Mucosa of stomach (tissue), 1 donor: ENCODE data around the gene GPR162.

Experiments used
- H3K27me3 ChIP-seq: one replicate; pipeline ENCODE4 v1.7.0; 2013; ENCODE audit warnings: mild to moderate bottlenecking, low read length; ENCODE audit not compliant: control insufficient read depth, insufficient read depth
- H3K36me3 ChIP-seq: one replicate; pipeline ENCODE4 v1.7.0; 2013; ENCODE audit warnings: low read length; ENCODE audit not compliant: control insufficient read depth, insufficient read depth
- H3K4me1 ChIP-seq: one replicate; pipeline ENCODE4 v1.7.0; 2013; ENCODE audit warnings: mild to moderate bottlenecking, low read length; ENCODE audit not compliant: control insufficient read depth, insufficient read depth
- H3K4me3 ChIP-seq: one replicate; pipeline ENCODE4 v1.7.0; 2013; ENCODE audit warnings: low read length
- H3K9ac ChIP-seq: one replicate; pipeline ENCODE4 v1.7.0; 2013; ENCODE audit warnings: mild to moderate bottlenecking, low read length, moderate library complexity
- H3K9me3 ChIP-seq: one replicate; pipeline ENCODE4 v1.7.0; 2013; ENCODE audit warnings: mild to moderate bottlenecking, low read length, moderate library complexity; ENCODE audit not compliant: control insufficient read depth
- donor health status: Pancreatic carcinoma.

Gene GPR162, protein sequence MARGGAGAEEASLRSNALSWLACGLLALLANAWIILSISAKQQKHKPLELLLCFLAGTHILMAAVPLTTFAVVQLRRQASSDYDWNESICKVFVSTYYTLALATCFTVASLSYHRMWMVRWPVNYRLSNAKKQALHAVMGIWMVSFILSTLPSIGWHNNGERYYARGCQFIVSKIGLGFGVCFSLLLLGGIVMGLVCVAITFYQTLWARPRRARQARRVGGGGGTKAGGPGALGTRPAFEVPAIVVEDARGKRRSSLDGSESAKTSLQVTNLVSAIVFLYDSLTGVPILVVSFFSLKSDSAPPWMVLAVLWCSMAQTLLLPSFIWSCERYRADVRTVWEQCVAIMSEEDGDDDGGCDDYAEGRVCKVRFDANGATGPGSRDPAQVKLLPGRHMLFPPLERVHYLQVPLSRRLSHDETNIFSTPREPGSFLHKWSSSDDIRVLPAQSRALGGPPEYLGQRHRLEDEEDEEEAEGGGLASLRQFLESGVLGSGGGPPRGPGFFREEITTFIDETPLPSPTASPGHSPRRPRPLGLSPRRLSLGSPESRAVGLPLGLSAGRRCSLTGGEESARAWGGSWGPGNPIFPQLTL

DNA sequence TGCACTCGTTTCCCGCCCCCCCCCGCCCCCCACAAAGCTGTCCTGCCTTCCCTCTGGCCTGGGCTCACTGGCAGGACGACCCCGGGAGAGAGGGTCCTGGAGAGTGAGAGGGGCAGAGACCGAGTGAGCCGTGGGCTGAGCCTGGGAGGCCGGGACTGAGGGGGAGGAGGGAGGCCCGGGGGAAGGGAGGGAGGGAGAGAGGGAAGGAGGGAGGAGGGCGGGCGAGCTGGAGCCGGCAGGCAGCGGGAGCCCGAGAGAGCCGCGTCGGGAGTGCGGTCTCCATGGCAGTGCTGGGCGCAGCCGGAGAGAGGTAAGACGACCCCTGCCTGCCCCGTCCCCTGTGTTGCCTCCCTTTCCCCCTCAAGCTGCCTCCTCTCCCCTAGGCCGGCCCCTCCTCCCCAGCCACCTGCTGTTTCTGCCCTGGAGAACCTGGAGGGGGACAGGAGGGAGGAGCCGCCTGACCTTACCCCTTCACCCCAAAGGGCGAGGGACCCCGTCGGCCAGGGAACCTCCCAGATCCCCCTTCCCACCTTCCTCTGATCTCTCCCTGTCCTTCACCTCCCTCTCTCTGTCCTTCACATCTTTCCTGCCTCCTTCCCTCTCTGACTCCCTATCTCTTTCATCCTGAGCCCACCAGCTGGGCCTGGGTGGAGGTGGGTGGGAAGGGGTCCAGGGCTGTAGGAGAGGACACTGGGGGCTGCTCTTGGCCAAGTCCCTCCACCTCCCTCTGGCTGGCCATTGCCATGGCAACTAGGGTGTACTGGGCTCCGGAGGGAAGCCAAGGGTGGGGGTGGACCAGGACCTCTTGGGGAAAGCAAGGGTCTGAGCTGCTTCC is at the start of gene GPR162:
Gene GPR162, plus strand, starts transcription at position 231 of the 835 bp plus-strand sequence. CDS start 2,078 bp downstream, outside the sequence.
- Histone ChIP-seq H3K9me3 (no peaks in the 10 kb centered on the region), H3K9ac (peak within 1 kb of the TSS; percentile 10), H3K27me3 (peaks cover 74% of the 10 kb centered on the region), H3K36me3 (no peaks in the 10 kb centered on the region), H3K4me1 (no peaks in the 10 kb centered on the region), H3K4me3 (no peak within 1 kb of the TSS)

DNA sequence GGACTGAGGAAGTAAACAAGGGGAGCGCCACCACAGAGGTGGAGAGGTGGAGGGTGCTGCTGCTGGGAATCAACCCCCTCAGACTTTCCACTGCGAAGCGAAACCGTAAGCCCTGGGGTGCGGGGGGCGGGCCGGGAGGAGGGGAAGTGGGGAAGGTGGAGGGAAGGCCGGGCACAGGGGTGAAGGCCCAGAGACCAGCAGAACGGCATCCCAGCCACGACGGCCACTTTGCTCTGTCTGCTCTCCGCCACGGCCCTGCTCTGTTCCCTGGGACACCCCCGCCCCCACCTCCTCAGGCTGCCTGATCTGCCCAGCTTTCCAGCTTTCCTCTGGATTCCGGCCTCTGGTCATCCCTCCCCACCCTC is 49.3 kb upstream of the GPR162 start, which contains the start of gene LAG3:
Gene LAG3, plus strand, starts transcription at position 190 of the 365 bp plus-strand sequence. CDS start 333 bp downstream, outside the sequence.
- Histone ChIP-seq H3K9me3 (no peaks in the 10 kb centered on the region), H3K36me3 (no peaks in the 10 kb centered on the region), H3K27me3 (peaks cover 1% of the 10 kb centered on the region), H3K4me1 (peaks cover 63% of the 10 kb centered on the region), H3K9ac (peak within 1 kb of the TSS; percentile 38), H3K4me3 (no peak within 1 kb of the TSS)

DNA sequence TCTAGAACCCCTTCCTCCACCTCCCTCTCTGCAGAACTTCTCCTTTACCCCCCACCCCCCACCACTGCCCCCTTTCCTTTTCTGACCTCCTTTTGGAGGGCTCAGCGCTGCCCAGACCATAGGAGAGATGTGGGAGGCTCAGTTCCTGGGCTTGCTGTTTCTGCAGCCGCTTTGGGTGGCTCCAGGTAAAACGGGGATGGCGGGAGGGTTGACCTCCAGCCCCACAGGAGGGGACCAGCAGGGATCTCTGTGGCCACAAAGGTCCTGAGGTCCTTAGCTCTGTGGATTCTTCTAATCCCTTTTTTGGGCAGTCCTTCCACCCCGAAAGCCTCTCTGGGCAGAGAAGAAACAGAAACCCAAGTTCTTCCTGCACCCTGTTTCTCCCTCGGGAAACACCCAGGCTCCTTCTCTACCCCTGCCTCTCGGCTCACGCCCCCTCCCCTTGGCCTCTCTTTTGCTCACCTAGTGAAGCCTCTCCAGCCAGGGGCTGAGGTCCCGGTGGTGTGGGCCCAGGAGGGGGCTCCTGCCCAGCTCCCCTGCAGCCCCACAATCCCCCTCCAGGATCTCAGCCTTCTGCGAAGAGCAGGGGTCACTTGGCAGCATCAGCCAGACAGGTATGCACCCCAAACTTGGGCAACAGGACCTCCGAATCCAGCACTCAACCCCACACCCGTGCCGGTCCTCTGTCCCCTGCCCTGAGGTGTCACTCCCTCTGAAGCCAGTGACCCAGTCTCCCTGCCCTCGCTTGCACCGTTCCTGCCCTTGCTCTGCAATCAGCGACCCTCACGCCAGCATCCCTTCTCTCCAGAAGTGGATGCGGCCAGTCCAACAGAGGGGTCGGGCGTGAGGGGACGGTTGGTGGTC is 48.7 kb upstream of the GPR162 start:
- Histone ChIP-seq H3K4me3 (no peak overlapping the region), H3K4me1 (peaks cover 60% of the 10 kb centered on the region), H3K9me3 (no peaks in the 10 kb centered on the region), H3K27me3 (peaks cover 7% of the 10 kb centered on the region), H3K9ac (peak overlapping the region; percentile 38), H3K36me3 (no peaks in the 10 kb centered on the region)

DNA sequence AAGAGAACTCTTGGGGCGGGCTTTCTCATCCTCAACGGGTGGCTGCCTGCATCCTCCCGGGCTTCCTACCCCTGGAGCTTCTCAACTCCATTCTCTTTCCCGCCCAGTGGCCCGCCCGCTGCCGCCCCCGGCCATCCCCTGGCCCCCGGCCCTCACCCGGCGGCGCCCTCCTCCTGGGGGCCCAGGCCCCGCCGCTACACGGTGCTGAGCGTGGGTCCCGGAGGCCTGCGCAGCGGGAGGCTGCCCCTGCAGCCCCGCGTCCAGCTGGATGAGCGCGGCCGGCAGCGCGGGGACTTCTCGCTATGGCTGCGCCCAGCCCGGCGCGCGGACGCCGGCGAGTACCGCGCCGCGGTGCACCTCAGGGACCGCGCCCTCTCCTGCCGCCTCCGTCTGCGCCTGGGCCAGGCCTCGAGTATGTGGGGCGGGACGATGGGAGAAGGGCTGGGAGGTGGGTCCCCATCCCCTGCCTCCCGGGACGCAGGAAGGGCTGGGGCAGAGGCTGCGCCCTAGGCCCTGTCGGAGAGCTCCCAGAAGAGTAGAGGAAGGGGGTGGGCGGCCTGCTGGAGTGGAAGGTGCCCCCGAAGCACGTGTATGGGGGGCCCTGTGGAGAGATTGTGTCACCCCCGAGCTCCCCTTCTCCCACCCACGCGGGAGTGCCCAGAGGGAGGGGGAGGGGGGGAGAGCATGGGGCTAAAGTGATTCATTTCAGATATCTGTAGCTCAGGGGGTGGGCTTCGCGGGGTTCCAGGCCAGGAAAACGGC is 47.9 kb upstream of the GPR162 start:
- Histone ChIP-seq H3K4me1 (peaks cover 60% of the 10 kb centered on the region), H3K9me3 (no peaks in the 10 kb centered on the region), H3K36me3 (no peaks in the 10 kb centered on the region), H3K9ac (peak overlapping the region; percentile 37), H3K27me3 (peaks cover 7% of the 10 kb centered on the region), H3K4me3 (no peak overlapping the region)

DNA sequence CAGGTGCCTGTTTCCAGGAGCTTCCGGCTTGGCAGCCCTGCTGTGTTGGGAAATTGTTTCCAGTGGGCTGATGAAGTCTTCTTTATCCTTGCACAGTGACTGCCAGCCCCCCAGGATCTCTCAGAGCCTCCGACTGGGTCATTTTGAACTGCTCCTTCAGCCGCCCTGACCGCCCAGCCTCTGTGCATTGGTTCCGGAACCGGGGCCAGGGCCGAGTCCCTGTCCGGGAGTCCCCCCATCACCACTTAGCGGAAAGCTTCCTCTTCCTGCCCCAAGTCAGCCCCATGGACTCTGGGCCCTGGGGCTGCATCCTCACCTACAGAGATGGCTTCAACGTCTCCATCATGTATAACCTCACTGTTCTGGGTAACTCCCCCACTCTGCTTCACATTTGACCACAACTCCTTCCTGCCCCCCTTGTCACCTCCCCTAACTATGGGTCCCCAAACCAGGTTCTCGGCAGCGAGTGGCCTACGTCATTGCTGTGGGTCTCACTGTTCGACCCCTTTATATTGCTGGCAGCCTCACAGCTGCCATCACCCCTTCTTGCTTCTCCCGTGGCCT is 47.0 kb upstream of the GPR162 start:
- Histone ChIP-seq H3K9ac (no peak overlapping the region), H3K27me3 (peaks cover 7% of the 10 kb centered on the region), H3K36me3 (no peaks in the 10 kb centered on the region), H3K4me1 (peaks cover 58% of the 10 kb centered on the region), H3K9me3 (no peaks in the 10 kb centered on the region), H3K4me3 (no peak overlapping the region)

DNA sequence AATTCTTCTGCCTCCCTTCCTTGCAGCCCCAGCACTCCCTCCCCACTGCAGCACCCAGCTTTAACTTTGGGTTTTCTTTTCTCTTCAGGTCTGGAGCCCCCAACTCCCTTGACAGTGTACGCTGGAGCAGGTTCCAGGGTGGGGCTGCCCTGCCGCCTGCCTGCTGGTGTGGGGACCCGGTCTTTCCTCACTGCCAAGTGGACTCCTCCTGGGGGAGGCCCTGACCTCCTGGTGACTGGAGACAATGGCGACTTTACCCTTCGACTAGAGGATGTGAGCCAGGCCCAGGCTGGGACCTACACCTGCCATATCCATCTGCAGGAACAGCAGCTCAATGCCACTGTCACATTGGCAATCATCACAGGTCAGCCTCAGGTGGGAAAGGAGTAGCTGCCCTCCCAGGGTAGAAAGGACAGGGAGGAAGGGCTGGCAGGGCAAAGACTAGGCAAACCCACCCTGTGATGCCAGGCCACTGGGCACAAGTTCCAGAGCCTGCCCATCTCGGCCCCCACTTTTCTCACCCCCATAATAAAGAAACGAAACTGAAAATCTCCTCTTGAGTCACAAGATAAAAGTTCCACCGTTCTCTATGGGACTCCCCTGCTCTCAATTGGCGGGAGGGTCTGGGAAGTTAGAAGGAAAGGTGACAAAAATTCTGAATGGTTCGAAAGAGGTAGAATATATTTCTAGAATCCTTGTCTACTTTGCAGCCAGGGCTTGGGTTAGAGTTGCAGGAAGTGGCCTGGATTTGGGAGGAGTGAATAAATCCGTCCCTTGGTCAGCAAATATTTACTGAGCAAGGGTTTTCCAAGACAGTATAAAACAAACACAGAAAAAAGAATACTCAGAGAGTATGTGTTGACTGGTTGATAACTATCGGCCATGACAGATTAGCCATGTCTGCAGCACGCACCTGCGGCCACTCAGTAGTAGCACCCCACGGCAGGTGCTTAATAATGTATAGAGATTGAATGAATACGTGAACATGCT is 46.1 kb upstream of the GPR162 start:
- Histone ChIP-seq H3K9me3 (no peaks in the 10 kb centered on the region), H3K27me3 (peaks cover 7% of the 10 kb centered on the region), H3K4me1 (peaks cover 58% of the 10 kb centered on the region), H3K36me3 (no peaks in the 10 kb centered on the region), H3K4me3 (no peak overlapping the region), H3K9ac (no peak overlapping the region)

DNA sequence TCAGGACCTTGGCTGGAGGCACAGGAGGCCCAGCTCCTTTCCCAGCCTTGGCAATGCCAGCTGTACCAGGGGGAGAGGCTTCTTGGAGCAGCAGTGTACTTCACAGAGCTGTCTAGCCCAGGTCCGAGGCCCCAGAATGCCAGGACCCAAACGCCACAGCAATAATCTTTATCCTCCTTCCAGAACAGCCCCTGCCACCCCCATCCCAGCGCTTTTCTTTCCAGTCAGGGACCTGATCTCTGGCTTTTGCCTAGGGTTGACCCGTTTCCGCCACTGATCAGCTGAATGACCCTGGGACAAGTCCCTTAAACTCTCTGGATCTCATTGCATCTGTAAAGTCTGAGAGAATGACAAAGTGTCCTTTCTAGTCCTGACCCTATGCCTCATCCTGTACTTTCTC is 44.2 kb upstream of the GPR162 start:
- no peaks in the 10 kb centered on the region for H3K36me3 ChIP-seq
- no peak overlapping the region for H3K9ac ChIP-seq
- H3K4me3 ChIP-seq: no peak overlapping the region
- H3K9me3 ChIP-seq: no peaks in the 10 kb centered on the region
- H3K27me3 ChIP-seq: peaks cover 7% of the 10 kb centered on the region
- peaks cover 58% of the 10 kb centered on the region for H3K4me1 ChIP-seq

DNA sequence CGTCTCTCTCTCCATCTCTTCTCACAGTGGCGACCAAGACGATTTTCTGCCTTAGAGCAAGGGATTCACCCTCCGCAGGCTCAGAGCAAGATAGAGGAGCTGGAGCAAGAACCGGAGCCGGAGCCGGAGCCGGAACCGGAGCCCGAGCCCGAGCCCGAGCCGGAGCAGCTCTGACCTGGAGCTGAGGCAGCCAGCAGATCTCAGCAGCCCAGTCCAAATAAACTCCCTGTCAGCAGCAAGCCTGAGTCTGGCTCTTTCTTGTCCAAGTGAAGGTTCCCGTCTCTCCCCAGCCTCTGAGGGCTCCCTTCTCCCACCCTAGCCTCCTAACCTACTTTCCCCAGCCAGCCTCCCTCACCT is 43.4 kb upstream of the GPR162 start:
- peak overlapping the region; percentile 29 for H3K4me3 ChIP-seq
- no peaks in the 10 kb centered on the region for H3K9me3 ChIP-seq
- H3K27me3 ChIP-seq: peaks cover 7% of the 10 kb centered on the region
- H3K36me3 ChIP-seq: no peaks in the 10 kb centered on the region
- peaks cover 55% of the 10 kb centered on the region for H3K4me1 ChIP-seq
- H3K9ac ChIP-seq: peak overlapping the region; percentile 52

DNA sequence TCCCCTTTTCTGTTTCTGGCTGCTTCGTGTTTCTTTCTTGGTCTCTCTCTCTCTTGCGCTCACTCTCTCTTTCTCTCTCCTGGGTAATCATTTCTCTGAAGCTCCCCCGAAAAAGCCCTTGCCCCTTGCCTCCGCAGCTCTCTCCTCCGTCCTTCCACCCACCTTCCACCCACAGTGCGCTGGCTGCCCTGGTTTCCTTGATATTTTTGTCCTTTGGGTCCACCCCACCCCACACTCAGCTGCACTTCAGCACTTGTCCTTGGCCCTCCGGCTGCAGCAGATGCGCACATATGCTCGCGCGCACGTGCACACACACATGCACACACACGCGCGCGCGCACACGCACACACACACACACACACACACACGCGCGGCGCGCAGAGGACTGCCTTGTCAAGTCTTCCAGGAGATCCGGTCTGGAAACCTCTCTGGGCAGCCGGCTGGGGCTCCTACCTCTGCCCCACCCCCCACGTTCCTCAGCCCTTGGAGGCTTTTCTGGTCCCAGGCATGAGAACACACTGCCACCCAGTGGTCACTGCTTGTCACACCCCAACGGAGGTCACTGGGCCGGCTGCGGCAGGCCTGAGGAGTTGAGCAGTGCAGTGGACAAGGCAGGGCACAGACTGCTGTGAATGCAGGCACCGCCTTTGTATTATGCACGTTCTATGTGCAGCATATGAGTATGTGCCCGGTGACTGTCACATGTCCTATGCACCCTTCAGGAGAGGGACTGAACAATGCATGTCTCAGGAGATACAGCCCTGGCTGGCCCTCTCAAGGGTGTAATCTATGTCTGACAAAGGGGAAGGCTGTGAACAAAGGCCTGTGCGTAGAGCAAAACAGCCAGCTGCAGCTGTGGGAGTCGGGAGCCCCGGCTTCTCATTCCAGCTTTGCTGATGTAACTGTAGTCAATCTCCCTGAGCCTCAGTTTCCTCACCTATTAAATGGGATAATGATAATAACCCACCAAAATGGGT is 42.8 kb upstream of the GPR162 start:
- H3K9me3 ChIP-seq: no peaks in the 10 kb centered on the region
- H3K9ac ChIP-seq: peak overlapping the region; percentile 52
- H3K4me1 ChIP-seq: peaks cover 48% of the 10 kb centered on the region
- peak overlapping the region; percentile 29 for H3K4me3 ChIP-seq
- H3K27me3 ChIP-seq: peaks cover 7% of the 10 kb centered on the region
- H3K36me3 ChIP-seq: no peaks in the 10 kb centered on the region
